NOMO-1 treated with DMSO at 0.1 percent for 48 hours (cell line): ENCODE data around the gene TNP2.
"Not testable (repeated sequence)": the region's sequence is repeated elsewhere in the genome, so short reads cannot be mapped to it uniquely, and the experiment has no call there.

ENCODE experiments used
- DNase-seq: peaks from one replicate; lab custom pipeline; 2025; ENCODE audit not compliant: unreplicated experiment; lab: John Stamatoyannopoulos, UW

The TNP2 gene

GRCh38 chr16:11301645-11302501 lies 32.7 kb upstream of the TNP2 start:
- no peak for DNase-seq

GRCh38 chr16:11300560-11300892 lies 31.4 kb upstream of the TNP2 start:
- DNase-seq, result no peak

- DNase-seq, result no peak
Observed at GRCh38 chr16:11299865-11300559, 30.9 kb upstream of the TNP2 start.

GRCh38 chr16:11298950-11299547 lies 29.9 kb upstream of the TNP2 start:
- DNase-seq, result not testable (repeated sequence)

- DNase-seq, result no peak
Observed at GRCh38 chr16:11298143-11298900, 29.2 kb upstream of the TNP2 start.

GRCh38 chr16:11297492-11298142 lies 28.5 kb upstream of the TNP2 start:
- DNase-seq, result peak; percentile 56

GRCh38 chr16:11296706-11297491 lies 27.8 kb upstream of the TNP2 start:
- DNase-seq, result no peak

- no peak for DNase-seq
Observed at GRCh38 chr16:11296351-11296705, 27.2 kb upstream of the TNP2 start.

- DNase-seq, result no peak
Observed at GRCh38 chr16:11295672-11296071, 26.5 kb upstream of the TNP2 start.

GRCh38 chr16:11292076-11292748 lies 23.1 kb upstream of the TNP2 start:
- DNase-seq, result no peak

- no peak for DNase-seq
Observed at GRCh38 chr16:11291091-11291703, 22.1 kb upstream of the TNP2 start.

GRCh38 chr16:11290102-11290893 lies 21.2 kb upstream of the TNP2 start:
- DNase-seq, result no peak

GRCh38 chr16:11289696-11290095 lies 20.6 kb upstream of the TNP2 start:
- DNase-seq, result not testable (repeated sequence)

- no peak for DNase-seq
Observed at GRCh38 chr16:11289202-11289601, 20.1 kb upstream of the TNP2 start.

- DNase-seq, result no peak
Observed at GRCh38 chr16:11285842-11286241, 16.7 kb upstream of the TNP2 start.

GRCh38 chr16:11283820-11284248 lies 14.7 kb upstream of the TNP2 start:
- peak; percentile 28 for DNase-seq

GRCh38 chr16:11280616-11281522 lies 11.7 kb upstream of the TNP2 start, which contains the start of gene PRM1:
Gene PRM1 (minus strand): TSS chr16:11281330. CDS start chr16:11281238, 92 bp downstream.
- no peak for DNase-seq
